Loucy (cell line): ENCODE data around the gene REP15.

ENCODE experiments used
- H2AFZ ChIP-seq: fragments of 200-600 bp; sonication (generic); 2 replicates; pipeline ENCODE4 v1.6.0; 2016; ENCODE audit warnings: antibody characterized with exemption, mild to moderate bottlenecking, low read length, moderate library complexity
- H3F3A ChIP-seq: fragments of 200-600 bp; 2 replicates; pipeline ENCODE4 v1.6.0; 2016; ENCODE audit warnings: antibody characterized with exemption, low read depth, mild to moderate bottlenecking
- H3K27me3 ChIP-seq: fragments of 200-600 bp; sonication (generic); 2 replicates; pipeline ENCODE4 v1.6.1; 2014; ENCODE audit warnings: low read length, mild to moderate bottlenecking; ENCODE audit not compliant: insufficient read depth, poor library complexity, severe bottlenecking
- H3K36me3 ChIP-seq: fragments of 200-600 bp; sonication (generic); 2 replicates; pipeline ENCODE4 v1.6.1; 2016; ENCODE audit warnings: low read length; ENCODE audit not compliant: insufficient read depth
- H3K4me1 ChIP-seq: fragments of 200-600 bp; sonication (generic); 2 replicates; pipeline ENCODE4 v1.5.1; 2014; ENCODE audit warnings: low read length, mild to moderate bottlenecking; ENCODE audit not compliant: insufficient read depth, poor library complexity, severe bottlenecking
- H3K4me2 ChIP-seq: fragments of 200-600 bp; sonication (generic); 2 replicates; pipeline ENCODE4 v1.6.0; 2014; ENCODE audit warnings: antibody characterized with exemption, low read length, low read depth, mild to moderate bottlenecking; ENCODE audit not compliant: poor library complexity, severe bottlenecking
- H3K4me3 ChIP-seq: fragments of 200-600 bp; sonication (generic); 2 replicates; pipeline ENCODE4 v1.5.1; 2014; ENCODE audit warnings: low read length, mild to moderate bottlenecking, mixed read lengths; ENCODE audit not compliant: poor library complexity, severe bottlenecking
- H3K79me2 ChIP-seq: fragments of 200-600 bp; sonication (generic); 2 replicates; pipeline ENCODE4 v1.6.1; 2014; ENCODE audit warnings: low read length; ENCODE audit not compliant: insufficient read depth
- H3K9ac ChIP-seq: fragments of 200-600 bp; sonication (generic); 2 replicates; pipeline ENCODE4 v1.6.0; 2014; ENCODE audit warnings: mild to moderate bottlenecking, low read depth, low read length, moderate library complexity; ENCODE audit not compliant: poor library complexity, severe bottlenecking
- H3K9me2 ChIP-seq: fragments of 200-600 bp; sonication (generic); replicated peaks from 2 replicates; pipeline ENCODE4 v1.6.1; 2016; ENCODE audit warnings: low read depth, low read length, mixed read lengths
- H3K9me3 ChIP-seq: fragments of 200-600 bp; sonication (generic); 2 replicates; pipeline ENCODE4 v1.6.1; 2014; ENCODE audit warnings: mild to moderate bottlenecking, antibody characterized with exemption, low read length, low read depth; ENCODE audit not compliant: insufficient read depth
- H4K20me1 ChIP-seq: fragments of 200-600 bp; sonication (generic); 2 replicates; pipeline ENCODE4 v1.6.0; 2014; ENCODE audit warnings: antibody characterized with exemption, low read length, mild to moderate bottlenecking; ENCODE audit not compliant: insufficient read depth, poor library complexity, severe bottlenecking
- CTCF ChIP-seq: fragments of 200-600 bp; sonication (generic); conservative IDR thresholded peaks from 2 replicates; pipeline ENCODE4 v1.5.1; 2014; ENCODE audit warnings: mild to moderate bottlenecking, antibody characterized with exemption, low read length
- EZH2phosphoT487 ChIP-seq: fragments of 200-600 bp; IDR thresholded peaks from 2 replicates; pipeline ENCODE4 v1.6.1; 2018; ENCODE audit warnings: antibody characterized with exemption, mild to moderate bottlenecking, moderate library complexity, borderline replicate concordance

The REP15 gene

GRCh38 chr12:27693403-27693802 lies 2.8 kb upstream of the REP15 start:
- H3K9me2 ChIP-seq: no peaks in the 10 kb centered on the region
- no peaks in the 10 kb centered on the region for H3F3A ChIP-seq
- H3K36me3 ChIP-seq: peaks cover 32% of the 10 kb centered on the region; the same call in 1 of the 2 replicates
- H3K4me2 ChIP-seq: no peak overlapping the region
- TF ChIP-seq EZH2phosphoT487: no peak
- no peak for TF ChIP-seq CTCF
- H3K4me1 ChIP-seq: no peaks in the 10 kb centered on the region
- H3K79me2 ChIP-seq: no peaks in the 10 kb centered on the region
- no peaks in the 10 kb centered on the region for H3K27me3 ChIP-seq
- H2AFZ ChIP-seq: no peak overlapping the region
- H3K9me3 ChIP-seq: no peaks in the 10 kb centered on the region
- no peak overlapping the region for H3K9ac ChIP-seq
- H3K4me3 ChIP-seq: no peak overlapping the region
- no peaks in the 10 kb centered on the region for H4K20me1 ChIP-seq

- TF ChIP-seq CTCF: no peak
- no peak for TF ChIP-seq EZH2phosphoT487
- H4K20me1 ChIP-seq: no peaks in the 10 kb centered on the region
- H3K4me1 ChIP-seq: peaks cover 4% of the 10 kb centered on the region
- H2AFZ ChIP-seq: no peak overlapping the region
- no peak overlapping the region for H3K4me3 ChIP-seq
- H3K36me3 ChIP-seq: peaks cover 13% of the 10 kb centered on the region; the same call in 1 of the 2 replicates
- H3K79me2 ChIP-seq: no peaks in the 10 kb centered on the region
- no peaks in the 10 kb centered on the region for H3K9me3 ChIP-seq
- no peak overlapping the region for H3K4me2 ChIP-seq
- no peaks in the 10 kb centered on the region for H3F3A ChIP-seq
- no peaks in the 10 kb centered on the region for H3K27me3 ChIP-seq
- no peak overlapping the region for H3K9ac ChIP-seq
- no peaks in the 10 kb centered on the region for H3K9me2 ChIP-seq
These were observed 523 bp upstream of the REP15 start for GRCh38 chr12:27695556-27696292.

GRCh38 chr12:27696864-27697564 lies 767 bp downstream of the REP15 start:
- no peak overlapping the region for H3K4me2 ChIP-seq
- no peaks in the 10 kb centered on the region for H3K9me2 ChIP-seq
- no peaks in the 10 kb centered on the region for H3F3A ChIP-seq
- H3K4me3 ChIP-seq: no peak overlapping the region
- no peak for TF ChIP-seq CTCF
- TF ChIP-seq EZH2phosphoT487: no peak
- H3K4me1 ChIP-seq: peaks cover 4% of the 10 kb centered on the region
- H2AFZ ChIP-seq: no peak overlapping the region
- H3K27me3 ChIP-seq: no peaks in the 10 kb centered on the region
- no peaks in the 10 kb centered on the region for H3K79me2 ChIP-seq
- no peak overlapping the region for H3K9ac ChIP-seq
- peaks cover 5% of the 10 kb centered on the region; the same call in 1 of the 2 replicates for H3K36me3 ChIP-seq
- H4K20me1 ChIP-seq: no peaks in the 10 kb centered on the region
- no peaks in the 10 kb centered on the region for H3K9me3 ChIP-seq
